Chondrocyte (in vitro differentiated cells): ENCODE results near the gene TRDN. TPM values are rescaled to one million over a fixed set of nuclear protein-coding genes. Genes with fewer than 3 reads are reported as not detected.
"Not testable (repeated sequence)": the region's sequence is repeated elsewhere in the genome, so short reads cannot be mapped to it uniquely, and the experiment has no call there.

ENCODE experiments used
- DNase-seq: peaks from one replicate; pipeline ENCODE4 v3.0.0; 2021; ENCODE audit warnings: mixed read lengths, low spot score
- H3K27ac Mint-ChIP-seq: one replicate; pipeline ENCODE4 v1.8.0; 2021; ENCODE audit warnings: mild to moderate bottlenecking, moderate library complexity, mixed read lengths; ENCODE audit not compliant: unreplicated experiment
- H3K27me3 Mint-ChIP-seq: 2 replicates; pipeline ENCODE4 v1.8.0; 2021; ENCODE audit warnings: low read depth, mixed read lengths
- H3K36me3 Mint-ChIP-seq: 2 replicates; pipeline ENCODE4 v1.8.0; 2021; ENCODE audit warnings: low read depth, mixed read lengths
- H3K4me1 Mint-ChIP-seq: 2 replicates; pipeline ENCODE4 v1.8.0; 2021; ENCODE audit warnings: low read depth, mild to moderate bottlenecking, mixed read lengths
- H3K4me3 Mint-ChIP-seq: one replicate; pipeline ENCODE4 v1.8.0; 2021; ENCODE audit warnings: mild to moderate bottlenecking, moderate library complexity, mixed read lengths; ENCODE audit not compliant: unreplicated experiment
- H3K9me3 Mint-ChIP-seq: 2 replicates; pipeline ENCODE4 v1.8.0; 2021; ENCODE audit warnings: low read depth, mixed read lengths
- CTCF ChIP-seq: fragments of 200-600 bp; sonication (generic); IDR thresholded peaks from 2 replicates; pipeline ENCODE4 v1.5.0; 2021; ENCODE audit warnings: antibody characterized with exemption, mild to moderate bottlenecking, moderate library complexity
- total RNA-seq: library from RNA; stranded (reverse); gene quantifications from 3 replicates; pipeline ENCODE4 v1.2.1, GENCODE V29; 2021

The TRDN gene
- total RNA-seq, 1 donor from 2014 or later, result not detected

GRCh38 chr6:123323452-123324329 lies 313.1 kb downstream of the TRDN start:
- H3K27me3 Mint-ChIP-seq, result peaks cover 26% of the 10 kb centered on the region
- no peak for TF ChIP-seq CTCF
- no peak for DNase-seq
- H3K36me3 Mint-ChIP-seq, result no peaks in the 10 kb centered on the region
- H3K4me1 Mint-ChIP-seq, result no peaks in the 10 kb centered on the region
- H3K27ac Mint-ChIP-seq, result no peak overlapping the region
- H3K9me3 Mint-ChIP-seq, result no peaks in the 10 kb centered on the region
- no peak overlapping the region for H3K4me3 Mint-ChIP-seq

GRCh38 chr6:123321020-123321419 lies 315.7 kb downstream of the TRDN start:
- Mint-ChIP-seq H3K27ac (no peak overlapping the region), H3K4me3 (no peak overlapping the region), H3K36me3 (no peaks in the 10 kb centered on the region), H3K27me3 (peaks cover 29% of the 10 kb centered on the region), H3K9me3 (no peaks in the 10 kb centered on the region), H3K4me1 (no peaks in the 10 kb centered on the region)
- no peak for TF ChIP-seq CTCF
- DNase-seq, result no peak

GRCh38 chr6:123316733-123317323 lies 319.9 kb downstream of the TRDN start:
- Mint-ChIP-seq H3K4me1 (no peaks in the 10 kb centered on the region), H3K27me3 (peaks cover 29% of the 10 kb centered on the region), H3K9me3 (peaks cover 12% of the 10 kb centered on the region), H3K36me3 (no peaks in the 10 kb centered on the region), H3K27ac (no peak overlapping the region), H3K4me3 (no peak overlapping the region)
- no peak for DNase-seq
- TF ChIP-seq CTCF, result peak; percentile 91

GRCh38 chr6:123314459-123314858 lies 322.3 kb downstream of the TRDN start:
- H3K27ac Mint-ChIP-seq, H3K36me3 Mint-ChIP-seq, H3K4me1 Mint-ChIP-seq, H3K4me3 Mint-ChIP-seq, DNase-seq: not testable (repeated sequence)
- H3K9me3 Mint-ChIP-seq, result peaks cover 12% of the 10 kb centered on the region
- peaks cover 24% of the 10 kb centered on the region for H3K27me3 Mint-ChIP-seq

GRCh38 chr6:123309130-123309529 lies 327.6 kb downstream of the TRDN start:
- H3K27me3 Mint-ChIP-seq, result peaks cover 14% of the 10 kb centered on the region
- H3K36me3 Mint-ChIP-seq, result no peaks in the 10 kb centered on the region
- H3K27ac Mint-ChIP-seq, result no peak overlapping the region

More at GRCh38 chr6:123309130-123309529, 327.6 kb downstream of the TRDN start:
- TF ChIP-seq CTCF, result no peak
- DNase-seq, result no peak
- no peaks in the 10 kb centered on the region for H3K4me1 Mint-ChIP-seq
- peaks cover 6% of the 10 kb centered on the region for H3K9me3 Mint-ChIP-seq
- no peak overlapping the region for H3K4me3 Mint-ChIP-seq
